Astrocyte (in vitro differentiated cells and primary cell): ENCODE data around the gene STOX1. TPM values are rescaled to one million over a fixed set of nuclear protein-coding genes. Genes with fewer than 3 reads are reported as not detected.
A peak's percentile ranks its signal among the peaks of the same experiment; 100 is the strongest.
"Not testable (repeated sequence)": the region's sequence is repeated elsewhere in the genome, so short reads cannot be mapped to it uniquely, and the experiment has no call there.

Source experiments
- DNase-seq: peaks from one replicate; pipeline ENCODE4 v3.0.0-alpha.2; 2010; ENCODE audit warnings: low read depth
- FAIRE-seq: peaks from 2 replicates; lab custom pipeline; 2011; peaks lifted over from hg19 to GRCh38; lab: Jason Lieb, UNC
- H2AFZ ChIP-seq: 2 replicates; pipeline ENCODE4 v1.6.0; 2012; ENCODE audit warnings: low read depth, low read length, inconsistent platforms
- H3K27ac ChIP-seq: 2 replicates; pipeline ENCODE4 v1.5.1; 2011; ENCODE audit warnings: low read depth, low read length, inconsistent platforms
- H3K27me3 ChIP-seq: 2 replicates; pipeline ENCODE4 v1.6.0; 2011; ENCODE audit warnings: low read length, inconsistent platforms; ENCODE audit not compliant: insufficient read depth
- H3K36me3 ChIP-seq: 2 replicates; pipeline ENCODE4 v1.5.1; 2011; ENCODE audit warnings: low read length, inconsistent platforms; ENCODE audit not compliant: insufficient read depth
- H3K4me1 ChIP-seq: 2 replicates; pipeline ENCODE4 v1.5.1; 2011; ENCODE audit warnings: low read length, inconsistent platforms; ENCODE audit not compliant: insufficient read depth
- H3K4me2 ChIP-seq: 2 replicates; pipeline ENCODE4 v1.6.0; 2012; ENCODE audit warnings: low read length, inconsistent platforms
- H3K4me3 ChIP-seq: 2 replicates; pipeline ENCODE4 v1.5.1; 2011; ENCODE audit warnings: low read depth, mild to moderate bottlenecking, low read length, inconsistent platforms; ENCODE audit not compliant: insufficient read depth
- H3K79me2 ChIP-seq: 2 replicates; pipeline ENCODE4 v1.6.0; 2012; ENCODE audit warnings: mild to moderate bottlenecking, low read length, inconsistent platforms; ENCODE audit not compliant: insufficient read depth
- H3K9ac ChIP-seq: 2 replicates; pipeline ENCODE4 v1.6.0; 2012; ENCODE audit warnings: mild to moderate bottlenecking, low read length, inconsistent platforms
- H3K9me3 ChIP-seq: 2 replicates; pipeline ENCODE4 v1.5.1; 2012; ENCODE audit warnings: low read depth, mild to moderate bottlenecking, low read length, inconsistent platforms; ENCODE audit not compliant: insufficient read depth
- H4K20me1 ChIP-seq: 2 replicates; pipeline ENCODE4 v1.6.0; 2012; ENCODE audit warnings: low read length, inconsistent platforms; ENCODE audit not compliant: insufficient read depth
- H3K27ac Mint-ChIP-seq: one replicate; pipeline ENCODE4 v1.8.0; 2021; ENCODE audit warnings: mild to moderate bottlenecking, mixed read lengths; ENCODE audit not compliant: unreplicated experiment
- H3K27me3 Mint-ChIP-seq: one replicate; pipeline ENCODE4 v1.8.0; 2021; ENCODE audit warnings: low read depth, mixed read lengths; ENCODE audit not compliant: unreplicated experiment
- H3K36me3 Mint-ChIP-seq: one replicate; pipeline ENCODE4 v1.8.0; 2021; ENCODE audit warnings: low read depth, mixed read lengths; ENCODE audit not compliant: unreplicated experiment
- H3K4me1 Mint-ChIP-seq: one replicate; pipeline ENCODE4 v1.8.0; 2021; ENCODE audit warnings: low read depth, mixed read lengths; ENCODE audit not compliant: unreplicated experiment
- H3K4me3 Mint-ChIP-seq: one replicate; pipeline ENCODE4 v1.8.0; 2021; ENCODE audit warnings: mild to moderate bottlenecking, moderate library complexity, mixed read lengths; ENCODE audit not compliant: unreplicated experiment
- H3K9me3 Mint-ChIP-seq: one replicate; pipeline ENCODE4 v1.8.0; 2021; ENCODE audit warnings: mild to moderate bottlenecking, mixed read lengths; ENCODE audit not compliant: unreplicated experiment
- EZH2 ChIP-seq: IDR thresholded peaks from 2 replicates; pipeline ENCODE4 v1.6.1; 2012; ENCODE audit warnings: mild to moderate bottlenecking, low read length, inconsistent platforms; ENCODE audit not compliant: insufficient read depth
- total RNA-seq: library from RNA; stranded (reverse); gene quantifications from 2 replicates; pipeline ENCODE4 v1.2.1, GENCODE V29; 2021
- TF ChIP-seq, protein P1 (sequence below): IDR thresholded peaks from 2 replicates; pipeline ENCODE4 v1.5.1; 2011; ENCODE audit warnings: low read depth, mild to moderate bottlenecking, inconsistent platforms, low read length, moderate library complexity; ENCODE audit not compliant: insufficient read depth

The STOX1 gene
- total RNA-seq, 1 donor from 2014 or later: 0.25 TPM

DNA sequence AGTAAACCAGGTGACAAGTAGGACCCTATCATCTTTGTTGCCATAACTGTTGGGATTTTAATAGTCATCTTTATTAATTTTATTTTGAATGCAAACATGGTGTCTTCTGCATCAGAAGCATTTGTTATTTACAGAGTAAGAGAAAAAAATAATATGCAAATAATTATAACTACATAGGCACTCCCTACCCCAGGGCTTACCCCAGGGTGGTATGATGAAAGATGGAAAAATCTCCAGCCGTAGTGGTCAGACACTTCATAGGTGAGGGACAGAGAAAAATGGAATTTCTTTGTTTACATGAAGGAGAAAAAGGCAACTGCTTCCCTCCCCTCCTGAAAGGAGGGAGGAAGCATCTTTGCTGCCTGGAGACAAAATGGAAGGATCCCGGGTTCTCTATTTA is 29.7 kb downstream of the STOX1 start:
- H3K4me2 ChIP-seq: no peak overlapping the region
- H3K4me3 Mint-ChIP-seq: no peak overlapping the region
- no peak overlapping the region for H3K9ac ChIP-seq
- H3K79me2 ChIP-seq: no peaks in the 10 kb centered on the region
- no peaks in the 10 kb centered on the region for H3K4me1 Mint-ChIP-seq
- peaks cover 2% of the 10 kb centered on the region for H3K27me3 Mint-ChIP-seq
- peaks cover 13% of the 10 kb centered on the region for H3K9me3 ChIP-seq
- FAIRE-seq: no peak
- H3K36me3 Mint-ChIP-seq: peaks cover 7% of the 10 kb centered on the region
- H3K27ac ChIP-seq: no peak overlapping the region
- no peak for TF ChIP-seq EZH2
- TF ChIP-seq, protein P1, sequence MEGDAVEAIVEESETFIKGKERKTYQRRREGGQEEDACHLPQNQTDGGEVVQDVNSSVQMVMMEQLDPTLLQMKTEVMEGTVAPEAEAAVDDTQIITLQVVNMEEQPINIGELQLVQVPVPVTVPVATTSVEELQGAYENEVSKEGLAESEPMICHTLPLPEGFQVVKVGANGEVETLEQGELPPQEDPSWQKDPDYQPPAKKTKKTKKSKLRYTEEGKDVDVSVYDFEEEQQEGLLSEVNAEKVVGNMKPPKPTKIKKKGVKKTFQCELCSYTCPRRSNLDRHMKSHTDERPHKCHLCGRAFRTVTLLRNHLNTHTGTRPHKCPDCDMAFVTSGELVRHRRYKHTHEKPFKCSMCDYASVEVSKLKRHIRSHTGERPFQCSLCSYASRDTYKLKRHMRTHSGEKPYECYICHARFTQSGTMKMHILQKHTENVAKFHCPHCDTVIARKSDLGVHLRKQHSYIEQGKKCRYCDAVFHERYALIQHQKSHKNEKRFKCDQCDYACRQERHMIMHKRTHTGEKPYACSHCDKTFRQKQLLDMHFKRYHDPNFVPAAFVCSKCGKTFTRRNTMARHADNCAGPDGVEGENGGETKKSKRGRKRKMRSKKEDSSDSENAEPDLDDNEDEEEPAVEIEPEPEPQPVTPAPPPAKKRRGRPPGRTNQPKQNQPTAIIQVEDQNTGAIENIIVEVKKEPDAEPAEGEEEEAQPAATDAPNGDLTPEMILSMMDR: no peak
- H3K9me3 Mint-ChIP-seq: peaks cover 23% of the 10 kb centered on the region
- no peaks in the 10 kb centered on the region for H3K4me1 ChIP-seq
- no peaks in the 10 kb centered on the region for H4K20me1 ChIP-seq
- no peak overlapping the region for H3K4me3 ChIP-seq
- no peak overlapping the region for H2AFZ ChIP-seq
- peaks cover 5% of the 10 kb centered on the region for H3K27me3 ChIP-seq
- H3K36me3 ChIP-seq: no peaks in the 10 kb centered on the region
- H3K27ac Mint-ChIP-seq: no peak overlapping the region
- DNase-seq: no peak

DNA sequence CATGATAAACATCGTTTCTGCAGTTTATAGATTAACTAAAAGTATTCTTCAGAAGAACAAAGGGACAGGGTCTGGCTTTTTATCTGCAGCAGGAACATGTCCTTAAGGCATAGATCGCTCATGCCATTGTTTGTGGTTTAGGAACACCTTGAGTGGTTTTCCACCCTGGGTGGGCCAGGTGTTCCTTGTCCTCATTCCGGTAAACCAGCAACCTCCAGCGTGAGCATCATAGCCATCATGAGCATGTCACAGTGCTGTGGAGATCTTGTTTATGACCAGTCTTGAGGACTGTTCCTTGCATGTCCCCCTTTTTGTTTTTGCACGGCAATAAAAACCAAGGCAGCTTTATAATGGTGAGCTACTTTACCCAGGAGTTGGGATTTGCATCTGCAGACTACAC is 33.9 kb downstream of the STOX1 start:
- Histone ChIP-seq H4K20me1 (no peaks in the 10 kb centered on the region), H3K4me3 (no peak overlapping the region), H3K27me3 (peaks cover 5% of the 10 kb centered on the region), H3K36me3 (no peaks in the 10 kb centered on the region), H3K27ac (no peak overlapping the region), H3K9ac (no peak overlapping the region), H3K79me2 (no peaks in the 10 kb centered on the region), H3K4me2 (no peak overlapping the region), H3K9me3 (peaks cover 14% of the 10 kb centered on the region), H2AFZ (no peak overlapping the region), H3K4me1 (no peaks in the 10 kb centered on the region)
- TF ChIP-seq, protein P1: no peak
- TF ChIP-seq EZH2: no peak
- H3K27me3 Mint-ChIP-seq: peaks cover 2% of the 10 kb centered on the region
- DNase-seq (peak; percentile 16), FAIRE-seq (no peak)
- no peak overlapping the region for H3K27ac Mint-ChIP-seq
- H3K4me3 Mint-ChIP-seq: no peak overlapping the region
- peaks cover 7% of the 10 kb centered on the region for H3K36me3 Mint-ChIP-seq
- peaks cover 34% of the 10 kb centered on the region for H3K9me3 Mint-ChIP-seq
- no peaks in the 10 kb centered on the region for H3K4me1 Mint-ChIP-seq

DNA sequence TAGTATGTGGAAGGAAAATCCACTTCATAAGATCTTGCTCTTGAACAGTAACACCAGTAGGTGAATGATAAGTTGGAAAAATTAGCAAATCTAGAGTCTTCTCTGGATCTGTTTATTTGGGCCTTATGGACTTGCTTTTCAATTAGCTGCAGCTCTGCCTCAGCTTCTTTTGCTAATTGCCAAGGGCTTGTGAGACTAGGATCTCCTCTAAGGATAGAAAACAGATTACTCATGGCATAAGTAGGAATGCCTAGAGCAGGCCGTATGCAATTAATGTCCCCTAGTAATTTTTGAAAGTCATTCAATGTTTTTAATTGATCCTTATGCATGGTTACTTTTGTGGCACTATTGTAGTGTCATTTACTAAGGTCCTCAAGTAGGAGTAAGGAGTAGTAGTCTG is 37.3 kb downstream of the STOX1 start:
- DNase-seq (no peak), FAIRE-seq (no peak)
- no peaks in the 10 kb centered on the region for H4K20me1 ChIP-seq
- Mint-ChIP-seq H3K4me1 (no peaks in the 10 kb centered on the region), H3K9me3 (peaks cover 35% of the 10 kb centered on the region), H3K27me3 (no peaks in the 10 kb centered on the region), H3K4me3 (no peak overlapping the region), H3K36me3 (peaks cover 4% of the 10 kb centered on the region), H3K27ac (no peak overlapping the region)
- no peak overlapping the region for H2AFZ ChIP-seq
- no peak overlapping the region for H3K4me2 ChIP-seq
- H3K27me3 ChIP-seq: no peaks in the 10 kb centered on the region
- H3K4me1 ChIP-seq: no peaks in the 10 kb centered on the region
- H3K79me2 ChIP-seq: no peaks in the 10 kb centered on the region
- no peaks in the 10 kb centered on the region for H3K36me3 ChIP-seq
- no peak overlapping the region for H3K4me3 ChIP-seq
- peaks cover 14% of the 10 kb centered on the region for H3K9me3 ChIP-seq
- TF ChIP-seq, protein P1: no peak
- no peak for TF ChIP-seq EZH2
- H3K27ac ChIP-seq: no peak overlapping the region
- no peak overlapping the region for H3K9ac ChIP-seq

DNA sequence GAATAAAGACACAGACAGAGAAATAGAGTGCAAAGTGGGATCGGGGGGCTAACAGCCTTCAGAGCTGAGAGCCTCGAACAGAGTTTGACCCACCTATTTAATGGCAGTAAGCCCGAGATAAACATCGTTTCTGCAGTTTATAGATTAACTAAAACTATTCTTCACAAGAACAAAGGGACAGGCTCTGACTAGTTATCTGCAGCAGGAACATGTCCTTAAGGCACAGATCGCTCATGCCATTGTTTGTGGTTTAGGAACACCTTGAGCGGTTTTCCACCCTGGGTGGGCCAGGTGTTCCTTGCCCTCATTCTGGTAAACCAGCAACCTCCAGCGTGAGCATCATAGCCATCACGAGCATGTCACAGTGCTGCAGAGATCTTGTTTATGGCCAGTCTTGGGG is 40.8 kb downstream of the STOX1 start:
- H3K9me3 ChIP-seq, FAIRE-seq, H3K27ac ChIP-seq, H3K36me3 ChIP-seq, H3K9me3 Mint-ChIP-seq, H3K4me3 Mint-ChIP-seq, H3K9ac ChIP-seq, H3K27me3 Mint-ChIP-seq, H3K27me3 ChIP-seq, H2AFZ ChIP-seq, H3K4me3 ChIP-seq, H3K27ac Mint-ChIP-seq, H3K79me2 ChIP-seq, H4K20me1 ChIP-seq, H3K4me2 ChIP-seq, DNase-seq, H3K36me3 Mint-ChIP-seq: not testable (repeated sequence)
- H3K4me1 ChIP-seq: peaks cover 13% of the 10 kb centered on the region
- peaks cover 18% of the 10 kb centered on the region for H3K4me1 Mint-ChIP-seq
